ENCODE results near the gene PUM1. TPM values are rescaled to one million over a fixed set of nuclear protein-coding genes. Genes with fewer than 3 reads are reported as not detected.
"Not testable (repeated sequence)": the region's sequence is repeated elsewhere in the genome, so short reads cannot be mapped to it uniquely, and the experiment has no call there.

Gene PUM1, protein sequence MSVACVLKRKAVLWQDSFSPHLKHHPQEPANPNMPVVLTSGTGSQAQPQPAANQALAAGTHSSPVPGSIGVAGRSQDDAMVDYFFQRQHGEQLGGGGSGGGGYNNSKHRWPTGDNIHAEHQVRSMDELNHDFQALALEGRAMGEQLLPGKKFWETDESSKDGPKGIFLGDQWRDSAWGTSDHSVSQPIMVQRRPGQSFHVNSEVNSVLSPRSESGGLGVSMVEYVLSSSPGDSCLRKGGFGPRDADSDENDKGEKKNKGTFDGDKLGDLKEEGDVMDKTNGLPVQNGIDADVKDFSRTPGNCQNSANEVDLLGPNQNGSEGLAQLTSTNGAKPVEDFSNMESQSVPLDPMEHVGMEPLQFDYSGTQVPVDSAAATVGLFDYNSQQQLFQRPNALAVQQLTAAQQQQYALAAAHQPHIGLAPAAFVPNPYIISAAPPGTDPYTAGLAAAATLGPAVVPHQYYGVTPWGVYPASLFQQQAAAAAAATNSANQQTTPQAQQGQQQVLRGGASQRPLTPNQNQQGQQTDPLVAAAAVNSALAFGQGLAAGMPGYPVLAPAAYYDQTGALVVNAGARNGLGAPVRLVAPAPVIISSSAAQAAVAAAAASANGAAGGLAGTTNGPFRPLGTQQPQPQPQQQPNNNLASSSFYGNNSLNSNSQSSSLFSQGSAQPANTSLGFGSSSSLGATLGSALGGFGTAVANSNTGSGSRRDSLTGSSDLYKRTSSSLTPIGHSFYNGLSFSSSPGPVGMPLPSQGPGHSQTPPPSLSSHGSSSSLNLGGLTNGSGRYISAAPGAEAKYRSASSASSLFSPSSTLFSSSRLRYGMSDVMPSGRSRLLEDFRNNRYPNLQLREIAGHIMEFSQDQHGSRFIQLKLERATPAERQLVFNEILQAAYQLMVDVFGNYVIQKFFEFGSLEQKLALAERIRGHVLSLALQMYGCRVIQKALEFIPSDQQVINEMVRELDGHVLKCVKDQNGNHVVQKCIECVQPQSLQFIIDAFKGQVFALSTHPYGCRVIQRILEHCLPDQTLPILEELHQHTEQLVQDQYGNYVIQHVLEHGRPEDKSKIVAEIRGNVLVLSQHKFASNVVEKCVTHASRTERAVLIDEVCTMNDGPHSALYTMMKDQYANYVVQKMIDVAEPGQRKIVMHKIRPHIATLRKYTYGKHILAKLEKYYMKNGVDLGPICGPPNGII
- total RNA-seq, result 10 to 100 TPM; 93.4 to 94.6 TPM

DNA sequence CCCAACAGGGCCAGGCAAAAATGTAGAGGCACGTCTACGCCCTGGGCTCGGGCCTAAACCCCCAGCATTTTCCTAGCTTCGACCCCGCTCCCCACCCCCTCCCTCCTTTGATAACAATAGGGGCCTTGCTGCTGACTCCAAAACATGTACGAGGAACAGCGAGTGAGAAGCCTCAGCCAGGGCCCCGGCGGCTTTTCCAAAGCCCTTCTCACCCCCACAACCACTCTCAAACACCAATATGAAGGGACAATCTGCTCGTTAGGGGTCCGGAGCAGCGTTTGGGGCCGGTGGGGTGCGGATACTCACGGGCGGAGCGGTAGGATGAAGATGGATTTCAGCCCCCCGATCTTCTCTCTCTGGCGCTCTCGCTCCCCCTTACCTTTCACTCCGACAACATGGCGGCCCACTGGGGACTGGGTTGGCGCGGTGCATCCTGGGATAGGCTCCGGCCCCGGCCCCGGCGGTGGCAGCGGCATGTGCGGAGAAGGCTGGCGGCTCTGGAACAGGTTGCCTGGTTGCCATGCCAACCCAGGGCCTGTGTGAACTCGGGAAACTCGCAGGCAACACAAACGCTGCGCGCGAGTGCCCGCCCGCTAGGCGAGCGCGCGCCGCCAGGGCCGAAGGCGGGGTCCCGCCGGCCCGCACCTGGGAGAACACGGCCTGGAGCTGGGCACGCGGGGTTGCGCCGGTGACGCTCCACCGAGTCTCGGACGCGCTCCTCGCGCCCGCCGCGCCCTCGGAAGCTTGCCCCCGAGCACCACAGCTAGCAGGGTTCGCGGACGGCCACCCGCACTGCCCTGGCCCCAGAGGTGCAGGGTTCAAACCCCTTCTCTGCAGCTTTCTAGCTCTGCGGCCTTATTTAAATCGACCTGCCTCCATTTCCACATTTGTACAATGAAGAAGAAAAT, at the start of gene PUM1:
Gene PUM1 (minus strand): TSS at position 408 of the 908 bp plus-strand sequence. CDS start 6,151 bp downstream, outside the sequence.
- no peaks in the 10 kb centered on the region for H3K27me3 Mint-ChIP-seq
- H3K4me1 Mint-ChIP-seq, result peaks cover 22% of the 10 kb centered on the region
- peak within 1 kb of the TSS; percentile 100 for H3K27ac Mint-ChIP-seq
- H3K9me3 Mint-ChIP-seq, result no peaks in the 10 kb centered on the region
- DNase-seq, result peak; percentile 99
- peaks cover 29% of the 10 kb centered on the region for H3K36me3 Mint-ChIP-seq
- H3K4me3 Mint-ChIP-seq, result peak within 1 kb of the TSS; percentile 99

DNA sequence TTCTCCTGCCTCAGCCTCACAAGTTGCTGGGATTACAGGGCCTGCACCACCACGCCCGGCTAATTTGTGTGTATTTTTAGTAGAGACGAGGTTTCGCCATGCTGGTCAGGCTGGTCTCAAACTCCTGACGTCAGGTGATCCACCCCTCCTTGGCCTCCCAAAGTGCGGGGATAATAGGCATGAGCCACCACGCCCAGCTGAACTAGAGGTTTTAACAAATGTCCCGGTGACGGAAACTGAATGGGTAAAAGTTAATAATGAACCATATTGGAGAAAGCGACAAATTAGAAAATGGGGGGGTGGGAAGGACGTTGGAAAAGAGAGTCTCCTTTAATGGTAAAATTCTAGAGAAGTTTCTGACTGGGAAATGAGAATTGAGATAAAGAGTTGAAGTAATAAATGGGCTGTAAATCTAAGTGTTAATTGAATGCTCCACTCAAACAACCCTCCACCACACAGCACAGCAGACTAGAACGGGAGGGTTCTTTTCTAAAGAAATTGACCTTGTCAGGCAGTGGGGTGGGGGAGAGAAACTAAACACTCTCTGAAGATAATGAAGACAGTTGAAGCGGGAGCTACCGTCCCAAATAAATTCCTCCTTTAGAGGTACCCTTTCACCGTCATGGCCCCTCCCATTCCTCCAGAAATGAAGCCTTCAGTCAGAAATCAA, 46.9 kb upstream of the PUM1 start:
- Mint-ChIP-seq H3K9me3 (no peaks in the 10 kb centered on the region), H3K36me3 (no peaks in the 10 kb centered on the region)

DNA sequence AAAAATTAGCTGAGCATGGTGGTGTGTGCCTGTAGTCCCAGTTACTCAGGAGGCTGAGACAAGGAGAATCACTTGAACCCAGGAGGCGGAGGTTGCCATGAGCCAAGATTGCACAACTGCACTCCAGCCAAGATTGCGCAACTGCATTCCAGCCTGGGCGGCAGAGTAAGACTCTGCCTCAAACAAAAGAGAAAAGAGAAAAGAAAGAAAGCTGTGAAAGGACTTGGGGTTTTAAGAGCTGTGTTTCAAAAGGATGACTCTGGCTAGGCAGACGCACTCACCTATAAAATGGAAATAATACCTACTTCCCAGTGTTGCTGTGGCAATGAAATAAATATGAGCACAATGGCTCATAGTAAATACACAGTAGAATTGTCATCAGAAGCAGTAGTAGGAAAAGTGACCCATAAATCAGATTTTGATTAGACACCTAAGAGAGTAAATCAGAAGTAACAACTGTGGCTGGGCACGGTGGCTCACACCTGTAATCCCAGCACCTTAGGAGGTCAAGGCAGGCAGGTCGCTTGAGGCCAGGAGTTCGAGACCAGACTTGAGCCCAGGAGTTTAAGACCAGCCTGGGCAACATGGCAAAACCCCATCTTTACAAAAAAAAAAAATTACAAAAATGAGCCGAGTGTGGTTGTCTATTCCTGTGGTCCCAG, 45.9 kb upstream of the PUM1 start:
- H3K36me3 Mint-ChIP-seq, result no peaks in the 10 kb centered on the region
- H3K4me3 Mint-ChIP-seq, result no peak overlapping the region
- H3K4me1 Mint-ChIP-seq, result no peaks in the 10 kb centered on the region
- no peak overlapping the region for H3K27ac Mint-ChIP-seq
- no peak for DNase-seq
- H3K27me3 Mint-ChIP-seq, result peaks cover 7% of the 10 kb centered on the region
- H3K9me3 Mint-ChIP-seq, result no peaks in the 10 kb centered on the region

More for the DNA sequence above, 46.9 kb upstream of the PUM1 start:
- Mint-ChIP-seq H3K27me3 (peaks cover 9% of the 10 kb centered on the region), H3K4me3 (no peak overlapping the region), H3K27ac (no peak overlapping the region), H3K4me1 (no peaks in the 10 kb centered on the region)
- DNase-seq, result no peak

DNA sequence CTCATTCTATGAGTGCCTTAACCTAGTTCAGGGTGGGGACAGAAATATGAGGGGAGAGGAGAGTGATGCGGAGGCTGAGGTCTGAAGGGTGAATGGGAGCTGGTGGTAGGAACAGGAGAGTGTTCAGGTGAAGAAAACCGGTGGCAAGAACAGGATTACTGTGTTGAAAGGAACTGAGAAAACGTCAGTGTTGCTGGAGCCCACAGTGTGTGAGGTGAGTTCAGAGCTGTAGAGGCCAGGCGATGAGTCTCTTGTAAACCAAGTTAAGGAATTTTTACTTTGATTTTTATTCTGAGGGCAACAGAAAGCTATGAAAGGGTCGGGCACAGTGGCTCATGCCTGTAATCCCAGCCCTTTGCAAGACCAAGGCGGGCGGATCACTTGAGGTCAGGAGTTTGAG, 45.3 kb upstream of the PUM1 start:
- H3K4me3 Mint-ChIP-seq, result no peak overlapping the region
- peaks cover 3% of the 10 kb centered on the region for H3K27me3 Mint-ChIP-seq
- H3K9me3 Mint-ChIP-seq, result no peaks in the 10 kb centered on the region
- H3K36me3 Mint-ChIP-seq, result no peaks in the 10 kb centered on the region
- DNase-seq, result no peak
- no peaks in the 10 kb centered on the region for H3K4me1 Mint-ChIP-seq
- H3K27ac Mint-ChIP-seq, result no peak overlapping the region

DNA sequence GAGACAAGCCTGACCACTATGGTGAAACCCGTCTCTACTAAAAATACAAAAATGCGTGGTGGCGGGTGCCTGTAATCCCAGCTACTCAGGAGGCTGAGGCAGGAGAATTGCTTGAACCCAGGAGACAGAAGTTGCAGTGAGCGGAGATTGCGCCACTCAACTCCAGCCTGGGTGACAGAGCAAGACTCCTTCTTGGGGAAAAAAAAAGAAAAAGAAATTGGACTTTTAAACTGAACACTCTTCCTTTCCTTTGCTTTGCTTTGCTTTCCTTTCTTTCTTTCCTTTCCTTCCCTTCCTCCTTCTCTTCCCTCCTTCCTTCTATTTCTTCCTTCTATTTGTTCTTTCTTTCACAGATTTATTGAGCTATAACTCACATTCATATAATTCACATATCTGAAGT, 43.3 kb upstream of the PUM1 start:
- no peaks in the 10 kb centered on the region for H3K9me3 Mint-ChIP-seq
- no peaks in the 10 kb centered on the region for H3K36me3 Mint-ChIP-seq
- no peaks in the 10 kb centered on the region for H3K4me1 Mint-ChIP-seq
- no peak overlapping the region for H3K27ac Mint-ChIP-seq
- DNase-seq, result no peak
- H3K27me3 Mint-ChIP-seq, result no peaks in the 10 kb centered on the region
- no peak overlapping the region for H3K4me3 Mint-ChIP-seq

DNA sequence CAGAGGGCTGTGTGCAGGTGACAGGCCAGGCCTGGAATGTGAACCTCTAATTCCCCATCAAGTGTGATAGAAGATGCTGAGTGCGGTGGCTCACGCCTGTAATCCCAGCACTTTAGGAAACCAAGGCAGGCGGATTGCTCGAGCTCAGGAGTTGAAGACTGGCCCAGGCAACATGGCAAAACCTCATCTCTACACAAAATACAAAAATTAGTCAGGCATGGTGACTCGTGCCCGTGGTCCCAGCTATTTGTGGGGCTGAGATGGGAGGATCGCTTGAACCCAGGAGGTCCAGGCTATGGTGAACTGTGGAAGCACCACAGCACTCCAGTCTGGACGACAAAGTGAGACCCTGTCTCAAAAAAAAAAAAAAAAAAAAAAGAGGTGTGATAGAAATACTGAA, 40.1 kb upstream of the PUM1 start:
- Mint-ChIP-seq H3K9me3 (no peaks in the 10 kb centered on the region), H3K36me3 (no peaks in the 10 kb centered on the region), H3K27me3 (no peaks in the 10 kb centered on the region), H3K4me1 (no peaks in the 10 kb centered on the region), H3K27ac (no peak overlapping the region), H3K4me3 (no peak overlapping the region)
- DNase-seq, result no peak

DNA sequence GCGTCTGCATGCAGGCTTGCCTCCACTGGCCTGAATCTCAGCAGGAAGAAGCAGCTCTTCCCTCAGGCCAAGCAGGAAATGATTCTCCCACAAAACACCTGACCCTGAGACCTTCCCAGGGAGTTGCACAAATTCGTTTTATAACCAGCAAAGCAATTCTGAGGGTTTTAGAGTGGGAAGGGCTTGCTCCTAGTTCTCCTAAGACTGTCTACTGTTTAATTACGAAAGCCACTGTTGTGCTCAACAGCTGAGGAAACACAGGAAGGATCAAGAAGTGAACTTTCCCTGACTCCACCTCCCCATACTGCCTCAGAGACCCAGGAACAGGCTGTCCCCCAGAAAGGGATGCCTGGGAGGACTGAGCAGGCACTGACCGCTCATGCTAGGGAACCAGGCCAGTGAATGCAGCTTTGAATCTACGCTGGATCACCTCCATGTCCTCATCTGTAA, 37.0 kb upstream of the PUM1 start:
- Mint-ChIP-seq H3K9me3 (no peaks in the 10 kb centered on the region), H3K4me1 (no peaks in the 10 kb centered on the region), H3K27ac (no peak overlapping the region), H3K27me3 (no peaks in the 10 kb centered on the region), H3K4me3 (no peak overlapping the region), H3K36me3 (no peaks in the 10 kb centered on the region)
- no peak for DNase-seq

DNA sequence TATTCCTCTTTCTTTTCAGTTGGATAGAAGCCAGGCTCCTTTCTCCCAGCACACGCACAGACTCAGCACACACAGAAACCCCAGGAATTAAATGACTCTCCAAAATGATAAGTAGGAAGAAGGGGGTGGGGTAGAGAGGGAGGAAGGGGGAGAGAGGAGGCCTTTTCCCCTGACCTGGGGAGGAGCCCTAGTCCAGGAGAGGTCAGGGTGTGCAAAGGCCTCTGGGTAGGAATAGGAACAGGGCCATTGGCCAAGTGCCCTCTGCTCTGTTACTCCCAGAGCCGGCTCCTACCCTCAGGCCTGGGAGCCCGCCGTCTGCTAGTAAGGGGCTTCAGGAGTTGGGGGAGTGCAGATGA, 35.6 kb upstream of the PUM1 start:
- DNase-seq, result no peak
- Mint-ChIP-seq H3K4me1 (no peaks in the 10 kb centered on the region), H3K4me3 (no peak overlapping the region), H3K27ac (no peak overlapping the region), H3K36me3 (no peaks in the 10 kb centered on the region), H3K27me3 (no peaks in the 10 kb centered on the region), H3K9me3 (no peaks in the 10 kb centered on the region)

DNA sequence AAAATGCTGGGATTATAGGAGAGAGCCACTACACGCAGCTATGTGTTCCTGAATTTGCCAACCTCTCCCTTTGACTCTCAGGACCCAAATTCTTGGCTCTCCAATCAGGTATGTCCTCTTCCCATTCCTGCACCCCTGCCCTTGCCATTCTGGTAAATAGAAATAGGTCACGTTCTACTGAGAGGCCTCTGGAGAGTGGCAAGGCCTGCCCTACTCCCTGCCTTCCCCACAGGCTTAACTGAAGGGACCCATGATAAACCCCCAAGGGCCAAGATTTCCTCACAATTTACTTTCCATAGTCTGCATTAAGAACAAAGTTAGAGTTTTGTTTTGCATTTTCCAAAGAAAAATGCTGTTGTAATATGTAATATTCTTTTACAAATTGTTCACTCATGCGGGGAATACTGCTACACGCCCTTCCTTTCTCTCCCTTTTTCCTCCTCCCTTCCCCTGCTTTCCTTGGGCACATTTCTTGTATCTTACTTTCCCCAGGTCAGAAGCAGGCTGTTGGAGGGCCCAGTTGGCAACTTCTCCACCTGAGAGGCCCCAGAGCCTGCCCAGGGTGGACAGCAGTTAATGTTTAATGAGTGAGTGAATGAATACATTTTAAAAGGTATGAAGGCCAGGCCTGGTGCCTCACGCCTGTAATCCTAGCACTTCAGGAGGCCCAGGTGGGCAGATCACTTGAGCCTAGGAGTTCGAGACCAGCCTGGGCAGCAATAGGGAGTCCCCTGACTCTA, 33.9 kb upstream of the PUM1 start:
- Mint-ChIP-seq H3K36me3 (no peaks in the 10 kb centered on the region), H3K4me3 (no peak overlapping the region), H3K4me1 (no peaks in the 10 kb centered on the region), H3K9me3 (no peaks in the 10 kb centered on the region), H3K27me3 (no peaks in the 10 kb centered on the region), H3K27ac (no peak overlapping the region)
- DNase-seq, result no peak

DNA sequence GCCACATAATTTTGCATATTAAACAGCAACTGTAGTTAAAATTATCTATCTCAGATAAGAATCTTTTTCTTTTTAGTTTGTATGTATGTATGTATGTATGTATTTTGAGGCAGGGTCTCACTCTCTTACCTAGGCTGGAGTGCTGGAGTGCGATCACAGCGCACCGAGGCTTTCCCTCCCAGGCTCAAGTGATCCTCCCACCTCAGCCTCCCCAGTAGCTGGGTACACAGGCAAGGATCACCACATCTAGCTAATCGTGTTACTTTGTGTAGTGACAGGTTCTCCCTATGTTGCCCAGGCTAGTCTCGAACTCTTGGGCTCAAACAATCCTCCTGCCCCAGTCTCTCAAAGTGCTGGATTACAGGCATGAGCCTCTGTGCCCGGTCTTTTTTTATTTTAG, 30.5 kb upstream of the PUM1 start:
- H3K36me3 Mint-ChIP-seq, result no peaks in the 10 kb centered on the region
- H3K4me3 Mint-ChIP-seq, result no peak overlapping the region
- no peaks in the 10 kb centered on the region for H3K9me3 Mint-ChIP-seq

DNA sequence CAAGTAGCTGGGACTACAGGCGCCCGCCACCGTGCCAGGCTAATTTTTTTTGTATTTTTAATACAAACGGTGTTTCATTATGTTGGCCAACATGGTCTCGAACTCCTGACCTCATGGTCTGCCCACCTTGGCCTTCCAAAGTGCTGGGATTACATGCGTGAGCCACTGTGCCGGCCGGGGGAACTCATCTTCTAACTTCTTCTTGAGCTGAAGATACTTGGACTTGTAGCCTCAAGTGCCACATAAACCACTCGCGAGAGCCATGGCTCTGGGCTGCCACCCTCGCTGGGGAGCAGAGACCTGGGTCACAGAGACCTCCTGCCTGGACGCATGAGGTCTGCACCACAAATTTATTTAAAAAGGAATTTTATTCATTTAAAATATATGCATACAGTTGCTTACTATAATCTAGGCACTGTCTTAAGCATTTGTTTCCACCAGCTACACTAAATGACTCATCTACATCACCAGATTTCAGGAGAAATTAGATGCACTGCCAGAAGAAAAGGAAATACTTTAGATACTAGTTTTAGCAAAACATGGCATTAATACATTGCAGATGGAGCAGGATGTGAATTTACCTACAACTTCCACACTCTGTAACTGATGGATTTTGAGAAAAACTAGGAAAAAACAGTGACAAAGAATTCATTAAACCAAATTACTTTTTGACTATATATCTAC, 29.9 kb upstream of the PUM1 start:
- no peak overlapping the region for H3K4me3 Mint-ChIP-seq
- no peaks in the 10 kb centered on the region for H3K9me3 Mint-ChIP-seq
- no peak for DNase-seq
- no peak overlapping the region for H3K27ac Mint-ChIP-seq
- H3K36me3 Mint-ChIP-seq, result no peaks in the 10 kb centered on the region
- no peaks in the 10 kb centered on the region for H3K4me1 Mint-ChIP-seq
- H3K27me3 Mint-ChIP-seq, result no peaks in the 10 kb centered on the region

More for the DNA sequence above, 30.5 kb upstream of the PUM1 start:
- no peak for DNase-seq
- no peak overlapping the region for H3K27ac Mint-ChIP-seq
- no peaks in the 10 kb centered on the region for H3K27me3 Mint-ChIP-seq
- H3K4me1 Mint-ChIP-seq, result no peaks in the 10 kb centered on the region

DNA sequence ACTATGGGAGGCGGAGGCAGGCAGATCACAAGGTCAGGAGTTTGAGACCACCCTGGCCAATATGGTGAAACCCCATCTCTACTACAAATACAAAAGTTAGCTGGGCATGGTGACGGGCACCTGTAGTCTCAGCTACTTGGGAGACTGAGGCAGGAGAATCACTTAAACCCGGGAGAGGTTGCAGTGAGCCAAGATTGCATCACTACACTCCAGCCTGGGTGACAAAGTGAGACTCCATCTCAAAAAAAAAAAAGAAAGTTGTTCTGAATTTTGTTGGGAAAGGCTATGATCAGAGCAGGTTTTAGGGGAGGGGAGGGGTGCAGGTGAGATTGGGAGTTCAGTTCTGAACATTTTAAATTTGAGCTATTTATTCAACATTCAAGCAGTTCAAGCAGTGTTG, 22.6 kb upstream of the PUM1 start:
- H3K27me3 Mint-ChIP-seq, H3K9me3 Mint-ChIP-seq, H3K4me3 Mint-ChIP-seq, H3K4me1 Mint-ChIP-seq, DNase-seq, H3K36me3 Mint-ChIP-seq, H3K27ac Mint-ChIP-seq: not testable (repeated sequence)
